Tibial nerve (tissue), 3 donors: Measurements from ENCODE around the gene AQP12B.

Source experiments
- POLR2A ChIP-seq, 2 donors: fragments of 450-650 bp; IDR thresholded peaks; one replicate each; pipeline ENCODE4 v1.6.1; 2017; ENCODE audit warnings: antibody characterized with exemption in 2 of 2, mild to moderate bottlenecking in 2 of 2, moderate library complexity in 2 of 2
- TF ChIP-seq, protein P1 (sequence below), 5 experiments: fragments of 200-600 bp in 3 of 5; fragments of 450-650 bp in 2 of 5; sonication (generic) in 3 of 5; IDR thresholded peaks; one replicate each; pipeline ENCODE4 v1.5.1; 2016 to 2019; ENCODE audit warnings: antibody characterized with exemption in 5 of 5, mild to moderate bottlenecking in 3 of 5, moderate library complexity in 2 of 5

DNA sequence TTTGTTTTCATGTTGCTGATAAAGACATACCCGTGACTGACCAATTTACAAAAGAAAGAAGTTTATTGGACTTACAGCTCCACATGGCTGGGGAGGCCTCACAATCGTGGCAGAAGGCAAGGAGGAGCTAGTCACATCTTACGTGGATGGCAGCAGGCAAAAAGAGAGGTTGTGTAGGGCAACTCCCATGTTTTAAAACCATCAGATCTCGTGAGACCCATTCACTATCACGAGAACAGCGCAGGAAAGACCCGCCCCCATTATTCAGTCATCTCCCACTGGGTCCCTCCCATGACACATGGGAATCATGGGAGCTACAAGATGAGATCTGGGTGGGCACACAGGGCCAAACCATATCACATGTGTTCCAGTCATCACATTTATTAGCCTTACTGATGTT lies 25.8 kb upstream of the AQP12B start:
- TF ChIP-seq, protein P1, sequence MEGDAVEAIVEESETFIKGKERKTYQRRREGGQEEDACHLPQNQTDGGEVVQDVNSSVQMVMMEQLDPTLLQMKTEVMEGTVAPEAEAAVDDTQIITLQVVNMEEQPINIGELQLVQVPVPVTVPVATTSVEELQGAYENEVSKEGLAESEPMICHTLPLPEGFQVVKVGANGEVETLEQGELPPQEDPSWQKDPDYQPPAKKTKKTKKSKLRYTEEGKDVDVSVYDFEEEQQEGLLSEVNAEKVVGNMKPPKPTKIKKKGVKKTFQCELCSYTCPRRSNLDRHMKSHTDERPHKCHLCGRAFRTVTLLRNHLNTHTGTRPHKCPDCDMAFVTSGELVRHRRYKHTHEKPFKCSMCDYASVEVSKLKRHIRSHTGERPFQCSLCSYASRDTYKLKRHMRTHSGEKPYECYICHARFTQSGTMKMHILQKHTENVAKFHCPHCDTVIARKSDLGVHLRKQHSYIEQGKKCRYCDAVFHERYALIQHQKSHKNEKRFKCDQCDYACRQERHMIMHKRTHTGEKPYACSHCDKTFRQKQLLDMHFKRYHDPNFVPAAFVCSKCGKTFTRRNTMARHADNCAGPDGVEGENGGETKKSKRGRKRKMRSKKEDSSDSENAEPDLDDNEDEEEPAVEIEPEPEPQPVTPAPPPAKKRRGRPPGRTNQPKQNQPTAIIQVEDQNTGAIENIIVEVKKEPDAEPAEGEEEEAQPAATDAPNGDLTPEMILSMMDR (IDR thresholded peaks at IDR 0.05) = no peak
- TF ChIP-seq POLR2A (IDR thresholded peaks at IDR 0.05) = no peak
